Measurements from ENCODE around the gene E4F1.

E4F1 gene

DNA sequence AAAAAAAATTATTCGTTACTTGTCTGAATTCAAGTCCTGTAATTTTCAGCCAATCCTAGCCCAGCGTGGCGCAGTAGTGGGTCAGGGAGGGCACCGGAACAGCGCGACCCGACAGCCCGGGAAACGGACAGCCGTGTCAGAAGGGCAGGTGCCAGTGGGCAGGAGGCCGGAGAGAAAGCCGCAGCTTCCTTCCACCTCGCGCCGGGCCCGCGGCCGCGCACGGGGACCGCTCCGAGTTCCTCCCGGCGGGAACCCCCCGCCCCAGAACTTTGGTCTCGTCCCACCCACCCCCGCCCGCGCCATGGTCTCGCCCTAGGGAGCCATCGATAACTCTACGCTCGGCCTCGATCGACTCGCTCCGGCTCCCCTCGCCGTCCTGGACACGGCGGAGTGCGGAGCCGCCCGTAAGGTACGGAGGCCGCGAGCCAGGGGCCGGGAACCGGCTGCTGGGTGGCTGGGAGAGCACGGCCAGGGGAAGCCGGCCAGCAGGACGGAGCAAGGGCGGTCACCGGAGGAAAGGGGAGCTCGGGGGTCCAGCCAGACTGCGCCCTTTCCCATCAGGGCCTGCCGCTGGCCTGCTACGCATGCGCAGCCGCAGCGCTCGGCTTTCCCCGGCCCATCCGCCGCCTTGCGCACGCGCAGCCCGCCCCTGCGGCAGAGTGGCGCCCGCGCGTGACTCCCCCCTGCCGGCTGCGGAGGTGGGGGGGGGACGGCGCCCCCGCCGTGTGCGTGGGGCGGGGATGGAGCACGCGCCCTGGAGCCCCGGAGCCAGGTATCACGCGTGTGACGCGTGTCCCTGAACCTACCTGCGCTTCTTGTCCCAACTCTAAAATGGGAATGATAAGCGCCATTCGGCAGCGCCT lies 18.1 kb upstream of the E4F1 start, which contains the start of gene MLST8:
TSS of gene MLST8 (plus strand) at position 351 of the 863 bp plus-strand sequence. CDS start 632 bp downstream, outside the sequence.
- in situ Hi-C loops (cut with MboI; ENCODE audit: low pct_unique_long_range_greater_than_20kb, low sequenced_read_pairs) = no loop called here
- DNase-seq = peak; percentile 87

DNA sequence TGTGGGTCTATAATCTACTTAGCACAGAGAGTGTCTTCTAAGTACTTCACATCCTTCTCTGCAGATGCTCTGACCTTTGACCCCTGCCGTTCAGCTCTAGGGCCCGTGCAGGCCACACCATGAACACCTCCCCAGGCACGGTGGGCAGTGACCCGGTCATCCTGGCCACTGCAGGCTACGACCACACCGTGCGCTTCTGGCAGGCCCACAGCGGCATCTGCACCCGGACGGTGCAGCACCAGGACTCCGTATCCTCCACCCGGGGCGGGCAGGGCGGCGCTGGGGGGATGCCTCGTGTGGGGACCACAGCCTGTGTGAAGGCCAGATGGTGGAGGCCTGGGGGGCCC lies 17.5 kb upstream of the E4F1 start:
- in situ Hi-C loops (cut with MboI; ENCODE audit: low pct_unique_long_range_greater_than_20kb, low sequenced_read_pairs) = no loop called here
- no peak for DNase-seq

DNA sequence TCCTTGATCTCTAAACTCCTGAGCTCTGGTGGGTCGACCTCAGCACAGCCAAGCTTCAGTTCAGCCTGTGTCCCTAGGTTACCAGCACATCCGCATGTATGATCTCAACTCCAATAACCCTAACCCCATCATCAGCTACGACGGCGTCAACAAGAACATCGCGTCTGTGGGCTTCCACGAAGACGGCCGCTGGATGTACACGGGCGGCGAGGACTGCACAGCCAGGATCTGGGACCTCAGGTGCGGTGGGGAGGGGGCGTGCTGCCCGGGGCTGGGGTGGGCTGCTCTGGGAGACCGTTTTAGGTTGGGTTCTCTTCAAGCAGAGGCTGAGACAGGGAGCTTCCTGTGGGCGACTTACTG lies 17.0 kb upstream of the E4F1 start:
- no peak for DNase-seq
- in situ Hi-C loops (cut with MboI; ENCODE audit: low pct_unique_long_range_greater_than_20kb, low sequenced_read_pairs) = no loop called here

GRCh38 chr16:2206780-2207433 lies 16.5 kb upstream of the E4F1 start:
- in situ Hi-C loops (cut with MboI; ENCODE audit: low pct_unique_long_range_greater_than_20kb, low sequenced_read_pairs) = no loop called here
- no peak for DNase-seq

DNA sequence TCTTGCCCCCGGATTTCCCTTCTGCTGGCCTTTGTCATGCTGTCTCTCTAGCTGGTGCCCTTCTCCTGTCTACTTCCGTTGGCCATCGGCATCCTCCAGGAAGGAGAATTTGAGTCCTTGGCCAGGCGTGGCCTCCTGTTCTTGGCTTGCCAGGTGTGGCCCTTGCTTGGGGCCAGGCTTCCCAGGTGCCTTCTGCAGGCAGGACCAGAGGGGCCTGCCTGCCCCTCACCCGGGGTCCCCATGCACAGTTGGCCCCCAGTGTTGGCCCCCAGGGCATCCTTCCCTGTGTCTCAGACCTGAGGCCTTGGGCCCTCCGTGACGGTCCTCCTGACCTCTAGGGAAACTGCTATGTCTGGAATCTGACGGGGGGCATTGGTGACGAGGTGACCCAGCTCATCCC lies 15.5 kb upstream of the E4F1 start:
- in situ Hi-C loops (cut with MboI; ENCODE audit: low pct_unique_long_range_greater_than_20kb, low sequenced_read_pairs) = no loop called here

GRCh38 chr16:2208308-2208707 lies 15.1 kb upstream of the E4F1 start:
- no peak for DNase-seq
- in situ Hi-C loops (cut with MboI; ENCODE audit: low pct_unique_long_range_greater_than_20kb, low sequenced_read_pairs) = no loop called here

More for the DNA sequence above, 15.5 kb upstream of the E4F1 start:
- no peak for DNase-seq

DNA sequence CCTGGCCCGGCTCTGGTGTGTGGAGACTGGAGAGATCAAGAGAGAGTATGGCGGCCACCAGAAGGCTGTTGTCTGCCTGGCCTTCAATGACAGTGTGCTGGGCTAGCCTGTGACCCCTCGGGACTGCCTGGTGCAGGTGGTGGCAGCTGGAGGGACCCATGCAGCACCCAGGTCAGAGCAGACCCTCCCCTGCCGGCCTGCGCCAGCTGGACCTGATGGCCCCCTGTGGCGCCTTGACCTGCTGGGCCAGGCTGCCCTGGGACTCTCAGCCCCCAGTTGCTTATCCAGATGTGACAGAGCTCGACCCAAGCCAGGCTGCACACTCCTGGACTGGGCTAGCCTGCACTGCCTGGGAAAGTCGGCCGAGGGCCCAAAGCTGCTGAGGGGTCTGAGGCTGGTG lies 14.6 kb upstream of the E4F1 start:
- no peak for DNase-seq
- in situ Hi-C loops (cut with MboI; ENCODE audit: low pct_unique_long_range_greater_than_20kb, low sequenced_read_pairs) = no loop called here

GRCh38 chr16:2209258-2210008 lies 14.0 kb upstream of the E4F1 start:
- in situ Hi-C loops (cut with MboI; ENCODE audit: low pct_unique_long_range_greater_than_20kb, low sequenced_read_pairs) = loop anchor here (10.0 kb wide), 1 partner anchor 55 kb away; the partner anchor contains the start of gene TRAF7
- no peak for DNase-seq

- in situ Hi-C loops (cut with MboI; ENCODE audit: low pct_unique_long_range_greater_than_20kb, low sequenced_read_pairs) = loop anchor here (10.0 kb wide), 1 partner anchor 55 kb away; the partner anchor contains the start of gene TRAF7
- DNase-seq = no peak
Observed at GRCh38 chr16:2210009-2210332, 13.4 kb upstream of the E4F1 start.

GRCh38 chr16:2210386-2211365 lies 12.7 kb upstream of the E4F1 start, which contains the start of gene BRICD5:
TSS of gene BRICD5 (minus strand) at chr16:2210863. CDS start at chr16:2210833, 30 bp downstream.
- in situ Hi-C loops (cut with MboI; ENCODE audit: low pct_unique_long_range_greater_than_20kb, low sequenced_read_pairs) = loop anchor here (10.0 kb wide), 1 partner anchor 56 kb away; the partner anchor contains the start of gene TRAF7

GRCh38 chr16:2211923-2212347 lies 11.5 kb upstream of the E4F1 start:
- DNase-seq = no peak
- in situ Hi-C loops (cut with MboI; ENCODE audit: low pct_unique_long_range_greater_than_20kb, low sequenced_read_pairs) = loop anchor here (10.0 kb wide), 1 partner anchor 57 kb away; the partner anchor contains the start of gene TRAF7

More at GRCh38 chr16:2210386-2211365, 12.7 kb upstream of the E4F1 start, which contains the start of gene BRICD5:
- DNase-seq = no peak

DNA sequence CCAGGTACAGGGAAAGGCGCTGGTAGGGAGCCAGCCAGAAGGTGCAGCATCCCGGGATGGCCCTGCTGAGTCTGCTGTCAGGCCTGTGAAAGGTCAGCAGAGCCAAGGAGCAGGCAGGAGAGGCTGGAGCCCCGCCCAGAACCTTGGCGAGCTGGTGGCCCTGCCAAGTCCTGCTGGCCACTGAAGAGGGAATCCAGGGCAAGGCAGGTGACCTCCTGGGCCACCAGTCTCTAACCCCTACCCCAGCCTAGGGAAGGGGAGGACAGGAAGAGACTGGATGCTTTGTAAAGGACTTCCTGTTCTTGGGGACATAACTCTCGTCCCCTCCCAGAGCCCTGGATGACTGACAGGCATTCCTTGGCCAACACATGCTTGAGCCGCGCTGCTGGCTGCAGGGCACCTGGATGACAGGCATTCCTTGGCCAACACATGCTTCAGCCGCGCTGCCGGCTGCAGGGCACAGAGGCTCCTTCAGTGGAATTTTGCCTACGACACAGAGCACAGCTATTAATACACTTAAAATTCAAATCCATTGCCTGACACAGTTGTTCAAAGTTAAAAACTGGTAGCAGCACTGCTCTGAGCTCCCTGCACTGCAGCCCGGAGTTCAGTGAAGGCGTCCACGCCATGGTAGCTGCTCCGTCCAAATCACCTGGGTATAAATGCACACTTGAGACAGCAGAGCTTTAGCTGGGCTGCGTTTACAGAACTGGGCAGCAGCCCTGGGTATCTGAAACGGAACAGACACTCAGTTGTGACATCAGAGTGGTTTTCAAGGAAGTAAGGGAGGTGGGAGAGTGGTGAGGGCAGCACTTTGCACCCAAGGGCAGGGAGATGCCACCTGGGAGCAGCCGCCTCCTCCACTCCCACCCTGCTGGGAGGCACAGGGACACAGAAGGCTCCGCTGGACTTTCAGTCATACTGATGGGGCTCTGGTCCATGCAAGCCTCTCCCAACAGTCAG lies 10.7 kb upstream of the E4F1 start:
- in situ Hi-C loops (cut with MboI; ENCODE audit: low pct_unique_long_range_greater_than_20kb, low sequenced_read_pairs) = loop anchor here (10.0 kb wide), 1 partner anchor 58 kb away; the partner anchor contains the start of gene TRAF7
- DNase-seq = peak; percentile 43

DNA sequence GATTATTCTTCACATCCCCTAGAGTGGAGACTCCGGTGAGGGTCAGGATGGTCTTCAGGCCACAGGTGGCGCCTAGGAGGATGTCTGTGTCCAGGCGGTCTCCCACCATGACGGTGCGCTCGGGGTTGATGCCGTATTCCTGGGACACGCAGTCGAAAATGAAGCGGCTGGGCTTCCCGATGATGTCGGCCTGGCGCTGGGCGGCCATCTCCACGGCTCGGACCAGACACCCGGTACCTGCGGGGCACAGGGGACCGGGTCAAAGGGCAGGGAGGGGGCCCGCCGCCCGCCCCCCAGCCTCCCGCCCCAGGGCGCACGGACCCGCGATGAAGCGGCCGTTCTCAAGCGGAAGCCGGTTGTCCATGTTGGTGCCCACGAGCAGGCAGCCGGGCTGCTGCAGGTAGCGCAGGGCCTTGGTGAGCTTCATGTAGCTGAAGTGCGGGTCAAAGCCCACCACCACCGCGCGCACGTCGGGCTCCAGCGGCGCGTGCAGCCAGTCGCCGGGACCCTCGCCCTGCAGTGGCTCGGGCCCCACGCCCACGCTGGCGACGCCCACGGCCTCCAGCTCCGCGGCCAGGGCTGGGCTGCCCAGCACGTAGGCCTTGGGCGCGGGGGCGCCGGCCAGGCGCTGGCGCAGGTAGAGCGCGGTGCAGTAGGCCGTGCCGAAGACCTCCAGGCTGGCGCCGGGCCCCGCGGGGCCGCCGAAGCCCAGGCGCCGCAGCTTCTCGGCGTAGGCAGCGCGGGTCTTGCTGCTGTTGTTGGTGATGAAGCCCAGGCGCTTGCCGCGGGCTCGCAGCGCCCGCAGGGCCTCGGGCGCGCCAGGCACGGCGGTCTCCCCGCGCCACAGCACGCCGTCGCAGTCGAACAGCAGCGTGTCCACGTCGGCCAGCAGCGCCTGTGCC lies 9.3 kb upstream of the E4F1 start:
- in situ Hi-C loops (cut with MboI; ENCODE audit: low pct_unique_long_range_greater_than_20kb, low sequenced_read_pairs) = loop anchor here (10.0 kb wide), 1 partner anchor 59 kb away; the partner anchor contains the start of gene TRAF7
- DNase-seq = no peak

DNA sequence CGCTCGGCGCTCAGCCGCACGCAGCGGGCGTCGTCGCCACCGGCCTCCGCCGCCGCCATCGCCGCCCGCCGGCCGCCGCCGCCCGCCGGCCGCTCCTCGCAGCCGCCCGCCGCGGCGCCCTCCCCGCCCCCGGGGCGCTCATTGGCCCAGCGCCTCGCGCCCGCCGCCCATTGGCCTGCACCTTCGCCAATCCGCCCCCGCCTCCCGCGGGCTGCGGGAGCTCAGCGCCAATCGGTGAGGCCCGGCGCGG lies 8.7 kb upstream of the E4F1 start, which contains the start of gene PGP:
TSS of gene PGP (minus strand) at position 122 of the 250 bp plus-strand sequence. CDS start at position 59, 63 bp downstream.
- in situ Hi-C loops (cut with MboI; ENCODE audit: low pct_unique_long_range_greater_than_20kb, low sequenced_read_pairs) = loop anchor here (10.0 kb wide), 1 partner anchor 60 kb away; the partner anchor contains the start of gene TRAF7
- DNase-seq = no peak

GRCh38 chr16:2216330-2216729 lies 7.1 kb upstream of the E4F1 start:
- in situ Hi-C loops (cut with MboI; ENCODE audit: low pct_unique_long_range_greater_than_20kb, low sequenced_read_pairs) = loop anchor here (10.0 kb wide), 1 partner anchor 62 kb away; the partner anchor contains the start of gene TRAF7
- no peak for DNase-seq

DNA sequence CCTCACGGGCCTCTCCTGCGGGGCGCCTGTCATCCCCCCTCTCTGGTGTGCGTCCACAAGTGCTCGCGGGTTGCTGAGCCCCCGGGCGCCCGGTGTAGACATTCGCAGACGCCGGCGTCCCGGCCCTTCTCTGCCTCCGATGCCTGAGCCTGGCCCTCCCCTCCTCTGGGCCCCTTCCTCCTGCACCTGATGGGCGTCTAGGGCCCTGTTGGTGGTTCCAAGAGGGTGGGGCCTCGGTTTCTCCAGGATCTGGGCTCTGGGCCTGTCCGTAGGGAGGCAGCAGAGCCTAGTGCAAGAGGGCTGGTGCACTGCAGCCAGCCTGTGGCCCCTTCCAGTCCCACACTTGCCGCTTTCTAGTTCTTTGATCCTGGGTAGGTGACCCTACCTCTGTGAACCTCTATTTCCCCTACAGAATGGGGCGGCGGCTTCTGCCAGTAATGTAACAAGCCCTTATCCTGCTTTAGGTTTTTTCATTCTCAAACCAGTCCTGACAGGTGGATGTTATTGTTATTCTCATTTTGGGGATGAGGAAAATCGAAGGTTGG lies 623 bp downstream of the E4F1 start:
- DNase-seq = peak; percentile 48
- in situ Hi-C loops (cut with MboI; ENCODE audit: low pct_unique_long_range_greater_than_20kb, low sequenced_read_pairs) = no loop called here

All from KBM-7 (cell line).